DMS53 (cell line): ENCODE measurements around the gene ALOX15B.

Experiments used
- DNase-seq: peaks from one replicate; lab custom pipeline; 2025; lab: John Stamatoyannopoulos, UW

Gene ALOX15B, protein sequence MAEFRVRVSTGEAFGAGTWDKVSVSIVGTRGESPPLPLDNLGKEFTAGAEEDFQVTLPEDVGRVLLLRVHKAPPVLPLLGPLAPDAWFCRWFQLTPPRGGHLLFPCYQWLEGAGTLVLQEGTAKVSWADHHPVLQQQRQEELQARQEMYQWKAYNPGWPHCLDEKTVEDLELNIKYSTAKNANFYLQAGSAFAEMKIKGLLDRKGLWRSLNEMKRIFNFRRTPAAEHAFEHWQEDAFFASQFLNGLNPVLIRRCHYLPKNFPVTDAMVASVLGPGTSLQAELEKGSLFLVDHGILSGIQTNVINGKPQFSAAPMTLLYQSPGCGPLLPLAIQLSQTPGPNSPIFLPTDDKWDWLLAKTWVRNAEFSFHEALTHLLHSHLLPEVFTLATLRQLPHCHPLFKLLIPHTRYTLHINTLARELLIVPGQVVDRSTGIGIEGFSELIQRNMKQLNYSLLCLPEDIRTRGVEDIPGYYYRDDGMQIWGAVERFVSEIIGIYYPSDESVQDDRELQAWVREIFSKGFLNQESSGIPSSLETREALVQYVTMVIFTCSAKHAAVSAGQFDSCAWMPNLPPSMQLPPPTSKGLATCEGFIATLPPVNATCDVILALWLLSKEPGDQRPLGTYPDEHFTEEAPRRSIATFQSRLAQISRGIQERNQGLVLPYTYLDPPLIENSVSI

DNA sequence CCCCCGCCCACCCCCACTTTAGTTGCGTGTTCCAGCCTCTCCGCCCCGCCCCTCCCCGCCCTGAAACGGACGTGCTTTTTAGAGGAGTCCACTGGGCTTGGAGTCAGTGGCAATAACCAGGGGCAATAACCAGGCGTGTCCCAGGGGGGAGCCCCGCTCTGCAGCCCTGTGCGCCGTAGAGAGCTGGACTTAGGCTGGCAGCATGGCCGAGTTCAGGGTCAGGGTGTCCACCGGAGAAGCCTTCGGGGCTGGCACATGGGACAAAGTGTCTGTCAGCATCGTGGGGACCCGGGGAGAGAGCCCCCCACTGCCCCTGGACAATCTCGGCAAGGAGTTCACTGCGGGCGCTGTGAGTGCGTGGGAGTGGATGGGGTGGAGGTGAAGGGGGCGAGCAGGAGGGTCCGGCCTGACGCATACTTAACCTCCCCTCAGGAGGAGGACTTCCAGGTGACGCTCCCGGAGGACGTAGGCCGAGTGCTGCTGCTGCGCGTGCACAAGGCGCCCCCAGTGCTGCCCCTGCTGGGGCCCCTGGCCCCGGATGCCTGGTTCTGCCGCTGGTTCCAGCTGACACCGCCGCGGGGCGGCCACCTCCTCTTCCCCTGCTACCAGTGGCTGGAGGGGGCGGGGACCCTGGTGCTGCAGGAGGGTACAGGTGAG lies at the start of gene ALOX15B:
Gene ALOX15B, plus strand, starts transcription at position 106 of the 657 bp plus-strand sequence. Its CDS starts 97 bp downstream, at position 203.
- no peak for DNase-seq

DNA sequence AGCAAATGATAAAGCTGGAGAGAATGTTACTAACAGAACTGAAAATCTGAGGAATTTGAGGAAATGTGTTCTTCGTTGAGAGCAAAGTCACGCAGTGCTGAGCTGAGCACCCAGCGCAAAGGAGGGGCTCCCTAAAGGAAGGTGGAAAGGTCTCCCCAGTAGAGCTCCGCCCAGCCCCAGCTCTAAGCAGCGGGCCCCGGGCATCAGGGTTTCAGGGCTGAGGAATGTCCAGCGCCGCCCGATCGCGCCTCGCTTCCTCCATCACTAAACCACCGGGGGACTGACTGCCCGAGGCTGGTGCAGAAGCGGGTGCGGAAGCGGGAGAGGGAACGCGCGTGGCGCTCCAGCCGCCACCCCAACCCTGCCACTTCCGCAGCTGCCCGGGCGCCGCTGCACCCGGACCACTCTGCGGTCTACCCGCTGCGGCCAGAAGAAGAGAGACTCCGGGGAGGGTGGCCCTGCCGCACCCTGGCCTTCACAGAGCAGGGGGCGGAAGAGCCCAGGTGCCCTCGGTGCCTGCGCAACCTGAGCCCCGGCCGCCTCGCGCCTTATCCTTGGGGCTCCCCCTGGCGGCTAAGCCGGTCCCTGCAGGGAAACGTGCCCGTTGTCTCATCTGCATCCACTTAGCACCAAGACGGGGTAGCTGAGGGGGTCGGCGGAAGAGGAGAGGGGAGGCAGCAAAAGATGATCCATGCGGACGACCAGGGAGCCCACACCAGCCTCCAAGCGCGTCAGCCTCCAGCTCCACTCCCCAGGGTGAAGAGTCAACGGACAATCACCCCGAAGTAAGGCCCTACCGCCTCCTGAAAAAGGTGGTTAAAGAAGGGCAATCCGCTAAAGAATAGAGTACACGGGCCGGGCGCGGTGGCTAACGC lies 48.8 kb upstream of the ALOX15B start:
- peak; percentile 93 for DNase-seq

DNA sequence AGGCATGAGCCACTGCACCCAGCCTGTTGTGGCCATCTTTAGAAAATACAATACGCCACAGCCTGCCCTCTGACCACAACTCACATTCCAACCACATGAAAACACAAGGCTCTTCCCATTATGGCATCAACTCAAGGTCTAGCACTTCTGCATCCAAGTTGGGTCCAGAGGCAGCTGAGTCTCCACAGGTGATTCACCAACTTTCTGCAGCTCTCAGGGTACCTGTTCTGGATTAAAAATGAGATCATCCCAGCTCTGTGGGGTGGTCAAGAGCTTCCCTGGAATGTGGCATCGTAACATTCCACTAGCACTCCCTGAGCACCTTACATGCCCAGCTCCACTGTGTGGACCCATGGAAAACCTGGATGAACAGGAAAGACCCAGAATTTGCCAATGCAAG lies 46.3 kb upstream of the ALOX15B start:
- DNase-seq, result no peak

DNA sequence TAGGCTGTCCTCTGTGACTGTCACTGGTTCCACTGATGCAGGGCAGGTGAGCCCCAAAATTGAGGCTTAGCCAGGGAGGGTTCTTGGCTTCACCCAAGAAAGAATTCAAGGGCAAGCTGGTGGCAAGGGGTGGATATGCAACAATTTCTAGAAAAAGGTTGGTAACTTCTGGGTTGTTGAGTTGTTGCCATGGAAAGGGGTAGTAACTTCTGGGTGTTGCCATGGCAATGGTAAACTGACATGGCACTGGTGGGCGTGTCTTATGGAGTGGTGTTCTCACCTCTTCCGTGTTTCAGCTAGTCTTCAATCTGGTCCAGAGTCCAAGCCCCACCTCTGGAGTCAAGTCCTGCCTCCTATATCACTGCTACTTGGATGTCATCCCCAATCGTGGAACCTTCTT lies 45.9 kb upstream of the ALOX15B start:
- DNase-seq, result peak; percentile 53

DNA sequence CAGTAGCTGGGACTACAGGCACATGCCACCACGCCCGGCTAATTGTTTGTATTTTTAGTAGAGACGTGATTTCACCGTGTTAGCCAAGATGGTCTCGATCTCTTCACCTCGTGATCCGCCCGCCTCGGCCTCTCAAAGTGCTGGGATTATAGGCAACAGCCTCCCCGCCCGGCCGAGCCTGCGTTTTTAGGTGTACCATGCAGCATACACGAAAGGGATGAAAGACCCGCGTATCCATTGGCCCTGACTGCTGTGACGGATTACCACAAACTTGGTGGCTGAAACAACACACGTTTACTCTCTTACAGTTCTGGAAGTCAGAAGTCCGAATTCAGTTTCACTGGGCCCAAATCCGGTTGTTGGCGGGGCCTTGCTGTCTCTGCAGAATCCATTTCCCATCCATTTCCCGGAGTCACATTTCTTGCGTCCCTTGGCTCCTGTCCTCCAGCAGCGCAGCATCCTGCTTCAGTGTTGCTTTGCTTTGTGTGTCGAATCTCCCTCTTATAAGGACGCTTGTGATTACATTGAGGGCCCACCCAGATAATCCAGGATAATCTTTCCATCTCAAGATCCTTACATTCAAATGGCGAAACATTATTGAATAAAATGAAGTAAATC lies 44.8 kb upstream of the ALOX15B start:
- DNase-seq, result no peak

DNA sequence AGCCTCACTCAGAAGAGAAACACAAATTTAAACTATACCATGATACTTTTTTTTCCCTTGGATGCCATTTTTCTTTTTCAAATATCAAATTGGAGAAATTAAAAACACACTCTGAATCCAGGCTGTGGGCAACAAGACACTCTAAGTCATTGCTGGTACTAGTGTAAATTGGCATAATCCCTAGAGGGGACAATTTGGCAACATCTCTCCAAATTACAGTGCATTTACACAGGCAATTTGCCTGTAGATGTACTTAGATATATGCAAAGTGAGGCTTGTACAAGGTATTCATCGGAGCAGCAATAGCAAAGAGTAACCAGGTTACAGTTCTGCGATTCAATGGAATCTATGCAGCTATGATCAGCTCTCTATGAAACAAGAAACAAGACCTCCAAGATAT lies 43.1 kb upstream of the ALOX15B start:
- DNase-seq, result no peak

DNA sequence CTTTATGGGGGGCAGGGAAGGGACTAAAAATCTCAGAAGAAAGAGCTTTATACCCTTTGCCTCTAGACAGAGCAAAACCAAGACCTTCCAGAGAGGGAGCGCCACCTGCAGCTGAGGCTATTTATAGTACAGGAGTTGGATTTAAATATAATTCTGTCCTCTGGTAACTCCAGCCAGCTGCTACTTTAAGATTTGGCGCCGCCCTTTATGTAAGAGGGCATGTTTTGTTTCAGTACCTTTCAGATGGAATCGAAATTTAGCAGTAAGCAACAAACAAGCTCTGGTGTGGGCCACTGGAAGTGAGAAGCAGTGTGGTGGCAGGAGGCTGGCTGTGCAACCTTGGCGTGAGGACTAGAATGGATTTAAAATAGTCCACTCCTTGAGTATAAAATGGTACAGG lies 41.7 kb upstream of the ALOX15B start:
- peak; percentile 72 for DNase-seq

DNA sequence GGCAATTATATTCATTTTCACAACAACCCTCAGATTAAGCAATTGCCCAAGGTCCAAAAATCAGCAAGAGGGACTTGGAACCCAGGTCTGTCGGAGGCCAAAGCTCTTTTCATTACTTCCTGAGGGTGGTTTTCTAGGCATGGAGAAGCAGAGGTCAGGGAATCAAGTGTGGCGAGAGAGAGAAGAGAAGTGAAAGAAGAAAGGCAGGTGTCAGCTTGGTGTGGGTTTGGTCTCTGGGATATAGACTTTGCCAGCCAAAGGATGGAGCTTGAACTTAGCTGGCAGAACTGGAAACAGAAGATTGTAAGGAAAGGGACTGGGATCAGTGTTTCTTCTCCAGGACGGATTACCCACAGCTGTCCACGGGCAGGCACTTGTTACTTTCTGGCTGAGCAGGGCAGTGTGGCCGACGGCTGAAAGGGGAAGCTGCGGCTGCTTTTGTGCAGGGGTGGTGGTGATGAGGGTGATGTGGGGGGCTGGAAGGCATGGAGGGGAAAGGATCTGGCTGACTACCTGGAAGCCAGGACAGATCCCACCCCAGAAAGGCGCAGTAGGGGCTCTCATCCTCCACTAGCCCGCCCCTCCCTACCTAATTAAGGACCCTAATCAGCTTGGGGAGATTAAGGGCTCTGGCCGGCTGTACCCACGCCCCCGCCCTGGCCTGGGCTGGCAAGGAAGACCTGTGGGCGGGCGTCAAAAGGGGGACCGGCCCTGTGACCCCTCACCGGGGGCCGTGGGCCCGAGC lies 36.7 kb upstream of the ALOX15B start, which contains the start of gene GUCY2D:
Gene GUCY2D, plus strand, starts transcription at position 640 of the 745 bp plus-strand sequence. CDS start 433 bp downstream, outside the sequence.
- DNase-seq, result no peak

DNA sequence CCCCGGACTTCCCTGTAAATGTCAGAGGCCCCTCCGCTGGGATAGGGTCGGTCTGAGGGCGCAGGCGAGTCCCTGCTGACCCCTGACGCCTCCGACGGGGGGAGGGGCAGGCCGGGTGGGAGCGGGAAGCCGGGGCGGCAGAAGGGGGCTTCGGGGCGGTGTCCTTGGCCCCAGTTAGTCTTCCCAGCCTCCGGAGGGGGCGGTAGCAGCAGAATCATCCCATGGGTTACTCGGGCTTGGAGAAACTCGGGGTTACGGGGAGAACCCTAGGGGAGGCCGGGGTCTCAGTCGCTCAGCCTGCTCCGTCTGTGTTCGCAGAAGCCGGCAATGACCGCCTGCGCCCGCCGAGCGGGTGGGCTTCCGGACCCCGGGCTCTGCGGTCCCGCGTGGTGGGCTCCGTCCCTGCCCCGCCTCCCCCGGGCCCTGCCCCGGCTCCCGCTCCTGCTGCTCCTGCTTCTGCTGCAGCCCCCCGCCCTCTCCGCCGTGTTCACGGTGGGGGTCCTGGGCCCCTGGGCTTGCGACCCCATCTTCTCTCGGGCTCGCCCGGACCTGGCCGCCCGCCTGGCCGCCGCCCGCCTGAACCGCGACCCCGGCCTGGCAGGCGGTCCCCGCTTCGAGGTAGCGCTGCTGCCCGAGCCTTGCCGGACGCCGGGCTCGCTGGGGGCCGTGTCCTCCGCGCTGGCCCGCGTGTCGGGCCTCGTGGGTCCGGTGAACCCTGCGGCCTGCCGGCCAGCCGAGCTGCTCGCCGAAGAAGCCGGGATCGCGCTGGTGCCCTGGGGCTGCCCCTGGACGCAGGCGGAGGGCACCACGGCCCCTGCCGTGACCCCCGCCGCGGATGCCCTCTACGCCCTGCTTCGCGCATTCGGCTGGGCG lies 35.9 kb upstream of the ALOX15B start:
- no peak for DNase-seq

DNA sequence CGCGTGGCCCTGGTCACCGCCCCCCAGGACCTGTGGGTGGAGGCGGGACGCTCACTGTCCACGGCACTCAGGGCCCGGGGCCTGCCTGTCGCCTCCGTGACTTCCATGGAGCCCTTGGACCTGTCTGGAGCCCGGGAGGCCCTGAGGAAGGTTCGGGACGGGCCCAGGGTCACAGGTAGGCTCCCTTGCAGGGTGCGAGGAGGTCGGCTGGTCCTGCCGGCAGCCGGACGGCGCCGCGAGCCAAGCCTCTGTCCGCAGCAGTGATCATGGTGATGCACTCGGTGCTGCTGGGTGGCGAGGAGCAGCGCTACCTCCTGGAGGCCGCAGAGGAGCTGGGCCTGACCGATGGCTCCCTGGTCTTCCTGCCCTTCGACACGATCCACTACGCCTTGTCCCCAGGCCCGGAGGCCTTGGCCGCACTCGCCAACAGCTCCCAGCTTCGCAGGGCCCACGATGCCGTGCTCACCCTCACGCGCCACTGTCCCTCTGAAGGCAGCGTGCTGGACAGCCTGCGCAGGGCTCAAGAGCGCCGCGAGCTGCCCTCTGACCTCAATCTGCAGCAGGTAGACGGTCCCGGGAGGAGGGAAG lies 35.2 kb upstream of the ALOX15B start:
- DNase-seq, result no peak

DNA sequence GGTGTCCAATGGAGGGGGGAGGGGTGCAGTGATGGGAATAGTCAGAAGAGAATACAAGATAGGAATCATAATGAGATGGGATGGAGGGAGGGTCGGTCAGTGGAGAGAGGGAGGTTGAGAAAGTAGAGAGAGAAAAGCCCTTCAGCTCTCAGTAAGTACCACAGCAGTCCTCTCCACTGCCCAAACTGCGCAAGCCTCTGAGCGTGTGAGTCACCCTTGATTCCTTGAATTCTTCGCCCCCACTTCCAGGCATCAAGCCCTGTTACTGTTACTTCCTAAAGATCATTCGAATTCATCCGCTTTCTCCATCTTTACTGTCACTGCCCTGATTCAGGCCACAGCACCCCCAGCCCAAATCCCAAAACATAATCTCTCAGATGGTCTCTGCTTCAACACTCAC lies 34.0 kb upstream of the ALOX15B start:
- DNase-seq, result no peak

DNA sequence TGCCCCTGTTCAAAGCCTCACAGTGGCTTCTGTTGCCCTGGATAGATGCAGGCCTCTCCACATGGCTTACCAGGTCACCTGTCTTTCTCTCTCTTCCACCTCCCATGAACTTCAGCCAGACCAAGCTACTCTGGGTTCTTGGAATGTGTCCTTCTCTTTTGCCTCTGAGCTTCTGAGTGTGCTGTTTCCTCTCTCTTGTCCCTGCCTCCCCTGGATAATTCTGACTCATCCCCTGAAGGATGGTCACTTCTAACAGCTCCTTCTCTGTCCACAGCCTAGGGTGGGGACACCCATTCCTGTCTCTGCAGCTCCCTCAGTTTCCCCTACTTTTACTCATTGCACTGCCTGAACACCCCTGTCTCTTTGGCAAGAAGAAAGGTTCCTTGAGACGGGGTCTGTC lies 33.5 kb upstream of the ALOX15B start:
- DNase-seq, result no peak

DNA sequence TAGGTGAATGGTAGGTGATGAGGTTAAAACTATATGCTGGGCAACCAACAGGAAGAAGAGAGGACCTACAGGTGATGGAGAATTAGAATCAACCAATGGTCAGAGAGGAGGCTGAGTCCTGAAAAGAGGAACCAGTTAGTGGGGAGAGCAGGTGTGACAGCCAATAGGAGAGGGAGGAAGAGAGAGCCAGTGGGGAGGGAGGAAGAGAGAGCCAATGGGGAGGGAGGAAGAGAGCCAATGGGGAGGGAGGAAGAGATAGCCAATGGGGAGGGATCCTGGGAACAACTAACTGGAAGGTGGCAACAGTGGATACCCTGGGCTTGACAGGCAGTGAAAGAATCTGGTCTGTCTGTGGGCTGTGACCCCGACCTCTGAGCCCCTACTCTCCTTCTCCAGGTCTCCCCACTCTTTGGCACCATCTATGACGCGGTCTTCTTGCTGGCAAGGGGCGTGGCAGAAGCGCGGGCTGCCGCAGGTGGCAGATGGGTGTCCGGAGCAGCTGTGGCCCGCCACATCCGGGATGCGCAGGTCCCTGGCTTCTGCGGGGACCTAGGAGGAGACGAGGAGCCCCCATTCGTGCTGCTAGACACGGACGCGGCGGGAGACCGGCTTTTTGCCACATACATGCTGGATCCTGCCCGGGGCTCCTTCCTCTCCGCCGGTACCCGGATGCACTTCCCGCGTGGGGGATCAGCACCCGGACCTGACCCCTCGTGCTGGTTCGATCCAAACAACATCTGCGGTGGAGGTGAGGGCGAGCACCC lies 32.7 kb upstream of the ALOX15B start:
- no peak for DNase-seq

DNA sequence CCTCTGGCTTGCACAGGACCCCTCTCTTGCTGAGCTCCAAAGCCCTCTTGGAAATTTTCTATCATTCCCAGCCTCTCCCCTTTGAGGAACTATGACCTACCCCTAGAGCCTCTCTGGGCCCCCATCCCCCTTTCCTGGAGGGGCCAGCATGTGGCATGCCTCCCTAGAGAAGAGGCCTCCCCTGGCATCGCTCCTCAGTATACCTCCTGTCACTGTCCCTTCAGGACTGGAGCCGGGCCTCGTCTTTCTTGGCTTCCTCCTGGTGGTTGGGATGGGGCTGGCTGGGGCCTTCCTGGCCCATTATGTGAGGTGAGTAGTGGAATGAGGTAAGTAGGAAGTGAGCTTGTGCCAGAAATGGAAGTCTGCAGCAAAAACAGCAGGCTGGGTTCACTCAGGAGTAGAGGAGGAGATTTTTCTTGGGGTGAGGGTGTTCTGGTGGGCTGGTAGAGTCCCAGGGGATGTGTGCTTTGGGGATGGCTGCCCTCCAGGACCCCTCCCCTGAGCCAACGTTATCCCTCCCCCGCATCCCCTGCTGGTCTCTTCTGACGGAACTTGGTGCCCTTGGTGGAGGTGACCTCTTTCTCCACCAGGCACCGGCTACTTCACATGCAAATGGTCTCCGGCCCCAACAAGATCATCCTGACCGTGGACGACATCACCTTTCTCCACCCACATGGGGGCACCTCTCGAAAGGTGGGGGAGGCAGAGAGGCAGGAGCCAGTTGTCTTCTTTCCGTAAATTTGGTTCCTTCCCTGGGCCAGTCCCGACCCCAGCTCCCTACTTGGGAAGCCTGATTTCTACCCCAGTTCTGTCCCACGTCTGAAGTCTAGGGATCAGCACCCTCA lies 31.8 kb upstream of the ALOX15B start:
- no peak for DNase-seq

DNA sequence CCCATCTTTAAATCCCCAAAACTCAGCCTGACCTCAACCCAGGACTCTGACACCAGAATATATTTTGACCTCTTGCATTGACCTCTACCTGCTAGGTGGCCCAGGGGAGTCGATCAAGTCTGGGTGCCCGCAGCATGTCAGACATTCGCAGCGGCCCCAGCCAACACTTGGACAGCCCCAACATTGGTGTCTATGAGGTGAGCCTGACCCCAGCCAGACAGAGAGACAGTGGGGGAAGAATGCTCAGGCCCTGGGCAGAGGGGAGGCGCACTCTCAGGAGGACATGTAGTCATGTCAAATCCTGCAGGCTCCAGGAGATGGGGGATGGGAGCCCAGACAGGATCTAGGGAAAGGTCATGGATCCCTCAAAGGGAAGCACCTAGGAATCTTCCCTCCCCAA lies 31.0 kb upstream of the ALOX15B start:
- DNase-seq, result no peak

DNA sequence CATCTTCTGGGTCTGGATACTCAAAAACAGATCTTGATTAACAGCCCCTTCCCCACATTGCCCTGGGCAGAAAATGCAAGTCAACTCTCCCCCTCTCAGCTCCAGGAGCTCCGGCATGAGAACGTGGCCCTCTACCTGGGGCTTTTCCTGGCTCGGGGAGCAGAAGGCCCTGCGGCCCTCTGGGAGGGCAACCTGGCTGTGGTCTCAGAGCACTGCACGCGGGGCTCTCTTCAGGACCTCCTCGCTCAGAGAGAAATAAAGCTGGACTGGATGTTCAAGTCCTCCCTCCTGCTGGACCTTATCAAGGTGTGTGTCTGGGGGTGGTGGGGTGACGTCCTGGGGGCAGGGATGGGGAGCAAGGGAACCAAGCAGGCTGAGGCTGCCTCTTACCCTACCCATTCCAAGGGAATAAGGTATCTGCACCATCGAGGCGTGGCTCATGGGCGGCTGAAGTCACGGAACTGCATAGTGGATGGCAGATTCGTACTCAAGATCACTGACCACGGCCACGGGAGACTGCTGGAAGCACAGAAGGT lies 26.7 kb upstream of the ALOX15B start:
- DNase-seq, result no peak

DNA sequence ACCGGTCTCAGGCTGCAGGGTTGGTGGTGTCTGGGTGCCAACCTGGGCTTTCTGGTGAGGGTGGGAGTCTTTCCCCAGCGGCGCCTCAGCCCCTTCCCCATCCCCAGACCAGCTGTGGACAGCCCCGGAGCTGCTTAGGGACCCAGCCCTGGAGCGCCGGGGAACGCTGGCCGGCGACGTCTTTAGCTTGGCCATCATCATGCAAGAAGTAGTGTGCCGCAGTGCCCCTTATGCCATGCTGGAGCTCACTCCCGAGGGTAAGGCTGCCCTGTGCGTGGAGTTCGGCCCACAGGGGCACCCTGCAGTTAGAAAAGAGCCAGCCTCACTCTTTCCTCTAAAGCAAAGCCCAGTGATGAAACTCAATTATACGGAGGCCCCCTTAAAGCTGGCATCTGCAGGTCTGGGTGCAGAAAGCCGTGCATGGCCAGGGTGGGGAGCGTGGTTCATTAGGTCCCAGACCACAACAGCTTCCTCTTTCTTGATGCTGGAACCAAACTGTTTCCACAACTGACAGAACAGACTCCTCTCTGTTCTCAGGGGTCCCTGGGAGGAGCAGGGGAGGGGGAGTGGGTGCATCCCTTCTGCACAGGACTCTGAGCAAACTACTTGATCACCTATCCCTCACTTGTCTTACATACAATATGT lies 25.7 kb upstream of the ALOX15B start:
- DNase-seq, result no peak
